ENCODE measurements around the gene ASXL3.

DNA sequence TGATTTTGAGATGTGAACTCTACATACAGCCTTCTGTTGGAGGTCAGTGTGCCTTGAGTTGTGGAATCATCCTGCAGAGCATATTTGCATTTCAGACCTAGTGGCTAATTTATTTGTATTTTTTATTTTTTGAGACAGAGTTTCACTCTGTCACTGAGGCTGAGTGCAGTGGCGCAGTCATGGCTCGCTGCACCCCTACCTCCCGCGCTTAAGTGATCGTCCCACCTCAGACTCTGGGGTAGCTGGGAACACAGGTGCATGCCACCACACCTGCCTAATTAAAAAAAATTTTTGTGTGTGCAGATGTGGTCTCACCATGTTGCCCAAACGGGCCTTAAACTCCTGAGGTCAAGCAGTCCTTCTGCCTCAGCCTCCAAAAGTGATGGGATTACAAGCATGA lies 104.4 kb downstream of the ASXL3 start:
- TF ChIP-seq, protein P1, sequence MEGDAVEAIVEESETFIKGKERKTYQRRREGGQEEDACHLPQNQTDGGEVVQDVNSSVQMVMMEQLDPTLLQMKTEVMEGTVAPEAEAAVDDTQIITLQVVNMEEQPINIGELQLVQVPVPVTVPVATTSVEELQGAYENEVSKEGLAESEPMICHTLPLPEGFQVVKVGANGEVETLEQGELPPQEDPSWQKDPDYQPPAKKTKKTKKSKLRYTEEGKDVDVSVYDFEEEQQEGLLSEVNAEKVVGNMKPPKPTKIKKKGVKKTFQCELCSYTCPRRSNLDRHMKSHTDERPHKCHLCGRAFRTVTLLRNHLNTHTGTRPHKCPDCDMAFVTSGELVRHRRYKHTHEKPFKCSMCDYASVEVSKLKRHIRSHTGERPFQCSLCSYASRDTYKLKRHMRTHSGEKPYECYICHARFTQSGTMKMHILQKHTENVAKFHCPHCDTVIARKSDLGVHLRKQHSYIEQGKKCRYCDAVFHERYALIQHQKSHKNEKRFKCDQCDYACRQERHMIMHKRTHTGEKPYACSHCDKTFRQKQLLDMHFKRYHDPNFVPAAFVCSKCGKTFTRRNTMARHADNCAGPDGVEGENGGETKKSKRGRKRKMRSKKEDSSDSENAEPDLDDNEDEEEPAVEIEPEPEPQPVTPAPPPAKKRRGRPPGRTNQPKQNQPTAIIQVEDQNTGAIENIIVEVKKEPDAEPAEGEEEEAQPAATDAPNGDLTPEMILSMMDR (IDR thresholded peaks at IDR 0.05; ENCODE audit: poor library complexity, severe bottlenecking) = no peak
- no peak for TF ChIP-seq RAD21 (conservative IDR thresholded peaks at IDR 0.05)
- no peak for TF ChIP-seq EZH2 (IDR thresholded peaks at IDR 0.05; ENCODE audit: borderline replicate concordance, insufficient read depth, low read length, poor library complexity, severe bottlenecking)

Measured in neural cell (in vitro differentiated cells).